Natural killer cell (primary cell): ENCODE data around the gene CPS1. TPM values are rescaled to one million over a fixed set of nuclear protein-coding genes. Genes with fewer than 3 reads are reported as not detected.

ENCODE experiments used
- ATAC-seq, 3 donors: fragments of 150-1000 bp in 2 of 3; fragments of 200-7000 bp in 1 of 3; cut with Tn5 transposase; 1 replicate in 1 of 3; 2 replicates in 2 of 3; pipeline ENCODE4 v1.10.0; 2021; ENCODE audit warnings: mild to moderate bottlenecking in 2 of 3, moderate library complexity in 2 of 3
- DNase-seq, 2 donors: peaks; one replicate each; pipeline versions ENCODE4 v3.0.0 to v3.0.0-alpha.2; 2013 to 2021; ENCODE audit warnings: mixed read lengths in 1 of 2
- H3K27ac ChIP-seq: one replicate; pipeline ENCODE4 v1.5.1; 2013; ENCODE audit warnings: mild to moderate bottlenecking, low read length
- H3K27me3 ChIP-seq: one replicate; pipeline ENCODE4 v1.6.1; 2013; ENCODE audit warnings: low read length; ENCODE audit not compliant: control insufficient read depth, insufficient read depth
- H3K36me3 ChIP-seq: one replicate; pipeline ENCODE4 v1.6.1; 2013; ENCODE audit warnings: low read length; ENCODE audit not compliant: control insufficient read depth, insufficient read depth
- H3K4me1 ChIP-seq: one replicate; pipeline ENCODE4 v1.6.1; 2013; ENCODE audit warnings: low read length; ENCODE audit not compliant: control insufficient read depth, insufficient read depth
- H3K4me3 ChIP-seq: one replicate; pipeline ENCODE4 v1.5.1; 2013; ENCODE audit warnings: low read length
- H3K9me3 ChIP-seq: one replicate; pipeline ENCODE4 v1.6.1; 2013; ENCODE audit warnings: low read length; ENCODE audit not compliant: control insufficient read depth, insufficient read depth
- H3K27ac Mint-ChIP-seq, 2 donors: one replicate each; pipeline ENCODE4 v1.8.0; 2022; ENCODE audit warnings: mild to moderate bottlenecking in 2 of 2, mixed read lengths in 2 of 2, moderate library complexity in 1 of 2
- H3K27me3 Mint-ChIP-seq, 2 donors: one replicate each; pipeline ENCODE4 v1.8.0; 2022; ENCODE audit warnings: low read depth in 2 of 2, mixed read lengths in 2 of 2
- H3K36me3 Mint-ChIP-seq: one replicate; pipeline ENCODE4 v1.8.0; 2022; ENCODE audit warnings: mixed read lengths
- H3K4me1 Mint-ChIP-seq, 2 donors: one replicate each; pipeline ENCODE4 v1.8.0; 2022; ENCODE audit warnings: mixed read lengths in 2 of 2
- H3K4me3 Mint-ChIP-seq: one replicate; pipeline ENCODE4 v1.8.0; 2022; ENCODE audit warnings: mild to moderate bottlenecking, moderate library complexity, mixed read lengths
- H3K9me3 Mint-ChIP-seq, 2 donors: one replicate each; pipeline ENCODE4 v1.8.0; 2022; ENCODE audit warnings: mixed read lengths in 2 of 2
- WGBS: methylation state at CpG from one replicate; pipeline ENCODE4 v1.1.7; 2013; ENCODE audit warnings: missing lambda C conversion rate; ENCODE audit not compliant: insufficient coverage; 5-methylcytosine and 5-hydroxymethylcytosine counted together
- intact Hi-C: fragments of 100-400 bp; cut with micrococcal nuclease; formaldehyde crosslinking; loops from one replicate; pipeline ENCODE4 v1.14.2; 2022
- total RNA-seq, 4 donors: library from RNA; stranded (reverse); fragments of 120-200 nt in 1 of 4; gene quantifications; one replicate each; pipeline versions ENCODE4 v1.2.3 to v1.2.4, GENCODE V29; 2013 to 2022
- TF ChIP-seq, protein P1 (sequence below): fragments of 200-600 bp; IDR thresholded peaks from one replicate; pipeline ENCODE4 v1.8.0; 2022; ENCODE audit warnings: antibody characterized with exemption

Gene CPS1
- total RNA-seq, 3 donors from 2014 or later (not counting 1 experiment from before 2014, with no cell fraction given) = 1.3 TPM; not detected in 2

DNA sequence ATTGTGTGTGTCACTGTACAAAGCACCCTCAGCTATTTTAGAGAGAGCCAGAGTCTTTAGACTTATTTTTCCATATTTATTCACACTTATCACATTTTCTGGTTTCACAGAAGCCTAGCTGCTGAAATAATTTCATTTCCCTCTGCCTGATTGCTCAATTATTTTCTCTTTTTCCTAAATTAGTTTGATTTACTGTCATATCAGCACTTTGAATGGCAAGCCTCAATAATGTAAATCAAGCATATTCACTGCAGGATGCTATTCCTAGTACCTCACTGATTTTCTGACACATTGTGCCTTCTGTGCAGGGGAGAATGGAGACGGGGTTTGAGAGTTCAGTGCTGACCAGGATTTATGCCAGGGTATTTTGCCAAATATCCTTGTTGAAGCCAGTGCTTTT, 48.3 kb downstream of the CPS1 start:
- no peak for ATAC-seq
- H3K4me1 ChIP-seq = no peaks in the 10 kb centered on the region
- no peak for DNase-seq
- intact Hi-C loops = no loop called here
- 88% methylated on average over 1 of the region's 1 CpG for WGBS
- Mint-ChIP-seq H3K36me3 (no peaks in the 10 kb centered on the region), H3K27ac (no peak overlapping the region), H3K27me3 (no peaks in the 10 kb centered on the region), H3K4me3 (no peak overlapping the region), H3K9me3 (peaks cover 3 to 4% of the 10 kb centered on the region in 2 donors), H3K4me1 (no peaks in the 10 kb centered on the region)
- H3K36me3 ChIP-seq = no peaks in the 10 kb centered on the region
- TF ChIP-seq, protein P1, sequence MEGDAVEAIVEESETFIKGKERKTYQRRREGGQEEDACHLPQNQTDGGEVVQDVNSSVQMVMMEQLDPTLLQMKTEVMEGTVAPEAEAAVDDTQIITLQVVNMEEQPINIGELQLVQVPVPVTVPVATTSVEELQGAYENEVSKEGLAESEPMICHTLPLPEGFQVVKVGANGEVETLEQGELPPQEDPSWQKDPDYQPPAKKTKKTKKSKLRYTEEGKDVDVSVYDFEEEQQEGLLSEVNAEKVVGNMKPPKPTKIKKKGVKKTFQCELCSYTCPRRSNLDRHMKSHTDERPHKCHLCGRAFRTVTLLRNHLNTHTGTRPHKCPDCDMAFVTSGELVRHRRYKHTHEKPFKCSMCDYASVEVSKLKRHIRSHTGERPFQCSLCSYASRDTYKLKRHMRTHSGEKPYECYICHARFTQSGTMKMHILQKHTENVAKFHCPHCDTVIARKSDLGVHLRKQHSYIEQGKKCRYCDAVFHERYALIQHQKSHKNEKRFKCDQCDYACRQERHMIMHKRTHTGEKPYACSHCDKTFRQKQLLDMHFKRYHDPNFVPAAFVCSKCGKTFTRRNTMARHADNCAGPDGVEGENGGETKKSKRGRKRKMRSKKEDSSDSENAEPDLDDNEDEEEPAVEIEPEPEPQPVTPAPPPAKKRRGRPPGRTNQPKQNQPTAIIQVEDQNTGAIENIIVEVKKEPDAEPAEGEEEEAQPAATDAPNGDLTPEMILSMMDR = no peak
- H3K9me3 ChIP-seq = no peaks in the 10 kb centered on the region
- H3K4me3 ChIP-seq = no peak overlapping the region
- no peaks in the 10 kb centered on the region for H3K27me3 ChIP-seq
- H3K27ac ChIP-seq = no peak overlapping the region

DNA sequence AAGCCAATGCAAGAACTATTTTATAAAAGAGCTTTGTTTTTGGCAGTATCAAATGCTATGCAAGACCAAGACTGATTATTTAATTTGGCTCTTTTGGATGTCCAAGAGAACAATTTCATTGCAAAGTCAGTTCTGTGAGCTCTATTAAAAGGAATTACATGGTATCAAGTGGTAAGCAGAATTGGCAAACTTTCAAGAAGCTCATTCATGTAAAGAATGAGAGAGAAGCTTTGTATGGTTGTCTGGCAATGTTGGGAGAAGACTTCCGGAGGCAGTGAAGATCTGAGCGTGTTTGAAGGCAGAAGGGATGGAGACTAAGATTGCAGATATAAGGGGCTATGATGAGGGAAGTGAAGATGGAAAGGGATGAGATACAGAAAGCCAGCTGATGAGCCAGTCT, 49.6 kb downstream of the CPS1 start:
- Mint-ChIP-seq H3K27me3 (no peaks in the 10 kb centered on the region), H3K27ac (no peak overlapping the region), H3K4me3 (no peak overlapping the region), H3K9me3 (peaks cover 3 to 4% of the 10 kb centered on the region in 2 donors), H3K4me1 (no peaks in the 10 kb centered on the region), H3K36me3 (no peaks in the 10 kb centered on the region)
- WGBS = 97% methylated on average over 2 of the region's 2 CpGs
- Histone ChIP-seq H3K27me3 (no peaks in the 10 kb centered on the region), H3K4me1 (no peaks in the 10 kb centered on the region), H3K27ac (no peak overlapping the region), H3K9me3 (no peaks in the 10 kb centered on the region), H3K4me3 (no peak overlapping the region), H3K36me3 (no peaks in the 10 kb centered on the region)
- DNase-seq = no peak
- TF ChIP-seq, protein P1 = no peak
- intact Hi-C loops = no loop called here
- no peak for ATAC-seq

DNA sequence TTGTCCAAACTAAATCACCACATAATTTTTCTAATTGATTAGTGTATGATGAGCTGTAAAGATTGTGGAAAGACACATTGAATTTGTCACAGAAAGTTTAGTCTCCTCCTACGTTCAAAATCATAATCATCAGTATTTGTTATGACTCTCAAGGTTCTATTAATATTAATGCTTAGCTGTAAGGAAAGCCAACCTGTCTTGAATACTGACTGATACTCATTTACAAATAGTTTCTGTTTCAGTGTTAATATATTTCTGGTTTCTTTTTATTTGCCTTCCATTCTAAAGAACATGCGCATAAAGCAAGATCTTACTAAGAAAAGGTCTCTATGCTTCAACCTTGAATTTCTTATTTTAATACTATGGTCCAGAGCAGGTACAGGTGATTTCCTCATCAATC, 55.1 kb downstream of the CPS1 start:
- no peak overlapping the region for H3K27ac Mint-ChIP-seq
- H3K9me3 Mint-ChIP-seq = peaks cover 3 to 5% of the 10 kb centered on the region in 2 donors

DNA sequence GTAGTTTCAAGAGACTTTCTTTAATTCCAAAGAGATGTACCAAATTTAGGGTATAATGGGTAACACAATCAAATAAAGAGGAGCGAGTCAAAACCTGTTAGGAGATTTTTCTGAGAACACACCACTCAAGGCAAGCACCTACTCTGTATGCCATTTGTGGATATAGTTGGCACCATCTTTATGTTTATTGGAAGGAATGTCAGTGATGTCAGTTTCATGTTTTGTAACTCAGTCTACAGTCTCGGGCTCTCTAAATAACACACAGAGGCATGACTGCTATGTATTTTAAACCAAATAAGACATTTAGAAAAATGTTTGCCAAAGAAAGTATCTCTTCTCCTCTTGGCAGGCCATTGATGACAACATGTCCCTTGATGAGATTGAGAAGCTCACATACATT, 59.7 kb downstream of the CPS1 start:
- H3K9me3 Mint-ChIP-seq = peaks cover 3 to 5% of the 10 kb centered on the region in 2 donors
- Histone ChIP-seq H3K27ac (no peak overlapping the region), H3K4me1 (no peaks in the 10 kb centered on the region), H3K27me3 (no peaks in the 10 kb centered on the region), H3K4me3 (no peak overlapping the region), H3K36me3 (no peaks in the 10 kb centered on the region), H3K9me3 (no peaks in the 10 kb centered on the region)
- H3K36me3 Mint-ChIP-seq = no peaks in the 10 kb centered on the region
- 100% methylated on average over 1 of the region's 2 CpGs for WGBS
- no peak overlapping the region for H3K4me3 Mint-ChIP-seq
- no peaks in the 10 kb centered on the region for H3K27me3 Mint-ChIP-seq
- H3K27ac Mint-ChIP-seq = no peak overlapping the region
- DNase-seq (no peak), ATAC-seq (no peak)
- intact Hi-C loops = no loop called here
- no peaks in the 10 kb centered on the region for H3K4me1 Mint-ChIP-seq
- TF ChIP-seq, protein P1 = no peak

More for the DNA sequence above, 55.1 kb downstream of the CPS1 start:
- no peaks in the 10 kb centered on the region for H3K27me3 Mint-ChIP-seq
- H3K4me3 ChIP-seq = no peak overlapping the region
- TF ChIP-seq, protein P1 = no peak
- intact Hi-C loops = no loop called here
- H3K27me3 ChIP-seq = no peaks in the 10 kb centered on the region
- H3K9me3 ChIP-seq = no peaks in the 10 kb centered on the region
- H3K4me1 ChIP-seq = no peaks in the 10 kb centered on the region
- no peak overlapping the region for H3K27ac ChIP-seq
- H3K36me3 ChIP-seq = no peaks in the 10 kb centered on the region
- no peak overlapping the region for H3K4me3 Mint-ChIP-seq
- no peak for ATAC-seq
- H3K36me3 Mint-ChIP-seq = no peaks in the 10 kb centered on the region
- H3K4me1 Mint-ChIP-seq = no peaks in the 10 kb centered on the region
- 100% methylated on average over 1 of the region's 2 CpGs for WGBS
- no peak for DNase-seq
